ENCODE measurements around the gene WDR35. TPM values are rescaled to one million over a fixed set of nuclear protein-coding genes. Genes with fewer than 3 reads are reported as not detected.

The WDR35 gene
- total and polyA plus RNA-seq, 10 of the 15 experiments (the other 5 are each of a cell fraction or from before 2014, with no cell fraction given) = 3.0 to 9.3 (median 6.3) TPM

- no peaks in the 10 kb centered on the region for H3K27me3 ChIP-seq (replicated peaks in 1 of 2; ENCODE audit: control insufficient read depth in 2 of 2, insufficient read depth in 2 of 2, low read length in 1 of 2)
- H3K4me2 ChIP-seq (ENCODE audit: control insufficient read depth, insufficient read depth) = no peak overlapping the region
- RAD21 ChIA-PET (ENCODE audit: unreplicated experiment) = no interaction called here
- 76% methylated on average over 3 of the region's 3 CpGs for WGBS (ENCODE audit: insufficient coverage, insufficient replicate concordance, low lambda C conversion rate, missing lambda C conversion rate)
- no peak for DNase-seq (ENCODE audit: low read depth, low spot score)
- CTCF ChIA-PET = interaction anchor here (1.2 to 2.6 kb wide), 3 partner anchors 8 to 47 kb away, joined by 4 to 13 read pairs (median 4); no protein-coding TSS in a partner anchor
- no peaks in the 10 kb centered on the region for H3K4me1 ChIP-seq (ENCODE audit: control insufficient read depth, insufficient read depth, low read length)
- H3K79me2 ChIP-seq (ENCODE audit: control insufficient read depth, insufficient read depth, low read length) = no peaks in the 10 kb centered on the region
- SMC1A ChIA-PET (ENCODE audit: uncharacterized antibody, unreplicated experiment) = interaction anchor here (0.9 kb wide), 1 partner anchor 14 kb away, joined by 3 read pairs; no protein-coding TSS in a partner anchor
- TF ChIP-seq ZSCAN29 (IDR thresholded peaks at IDR 0.05) (no peak), SRF (IDR thresholded peaks at IDR 0.05; ENCODE audit: low read depth in 2 of 2, low read length in 2 of 2) (no peak), USF1 (IDR thresholded peaks at IDR 0.05; ENCODE audit: borderline replicate concordance, extremely low read length, insufficient read depth, low read depth, low read length) (no peak), TCF3 (IDR thresholded peaks at IDR 0.05; ENCODE audit: borderline replicate concordance, insufficient read depth, low read depth, low read length) (no peak), MYC (IDR thresholded peaks at IDR 0.05; ENCODE audit: insufficient read depth, insufficient read length, insufficient replicate concordance, low read length, severe bottlenecking) (no peak), HDAC6 (IDR thresholded peaks at IDR 0.05; ENCODE audit: unreplicated experiment) (no peak), MTA3 (IDR thresholded peaks at IDR 0.05; ENCODE audit: borderline replicate concordance, low read length) (no peak), RUNX3 (IDR thresholded peaks at IDR 0.05; ENCODE audit: low read length) (no peak), MAX (IDR thresholded peaks at IDR 0.05; ENCODE audit: low read depth, low read length) (no peak), SMAD1 (IDR thresholded peaks at IDR 0.05; ENCODE audit: low read depth, partially characterized antibody) (no peak), EP300 (IDR thresholded peaks at IDR 0.05; ENCODE audit: borderline replicate concordance in 1 of 2, control insufficient read depth in 1 of 2, low read depth in 2 of 2, low read length in 2 of 2) (no peak), CBFB (IDR thresholded peaks at IDR 0.05; ENCODE audit: low read depth) (no peak)
- H3K4me3 ChIP-seq = no peak overlapping the region
- POLR2A ChIA-PET = no interaction called here
- H3K9me3 ChIP-seq (replicated peaks; ENCODE audit: control insufficient read depth, insufficient read depth, low read length) = no peaks in the 10 kb centered on the region
- no peak for ATAC-seq
- no peak overlapping the region for H2AFZ ChIP-seq (ENCODE audit: control insufficient read depth, low read depth, low read length)
- no peak for FAIRE-seq
- no peaks in the 10 kb centered on the region; the same call in 1 of the 2 replicates for H4K20me1 ChIP-seq (ENCODE audit: control insufficient read depth, insufficient read depth)
- no TSS peak for BruUV-seq (replicated peaks)
- H3K27ac ChIP-seq (ENCODE audit: control insufficient read depth, insufficient read depth) = no peak overlapping the region
- H3K36me3 ChIP-seq (ENCODE audit: control insufficient read depth in 2 of 2, insufficient read depth in 2 of 2, low read length in 1 of 2) = no peaks in the 10 kb centered on the region
- no peak overlapping the region for H3K9ac ChIP-seq (ENCODE audit: control insufficient read depth, insufficient read depth, low read length)
- intact Hi-C loops (cut with micrococcal nuclease; ENCODE audit: unreplicated experiment) = no loop called here
- in situ Hi-C loops (cut with MboI) = no loop called here
These were observed 117.6 kb downstream of the WDR35 start for GRCh38 chr2:19872302-19872701.

All from GM12878 (cell line).